A673 (cell line): ENCODE results near the gene GABRB3. TPM values are rescaled to one million over a fixed set of nuclear protein-coding genes. Genes with fewer than 3 reads are reported as not detected.

Source experiments
- BruUV-seq: library from RNA; stranded (reverse); fragments of 400-500 nt; replicated peaks from 2 replicates; lab custom pipeline; 2021; lab: Mats Ljungman, UMichigan
- CTCF ChIA-PET: fragments of 300-600 bp; sonication (Branson Sonifier 250); formaldehyde crosslinking; loops from one replicate; lab custom pipeline; 2022; ENCODE audit warnings: antibody characterized with exemption; lab: Charles Lee
- POLR2A ChIA-PET: fragments of 300-600 bp; sonication (Branson Sonifier 250); formaldehyde crosslinking; loops from one replicate; lab custom pipeline; 2022; ENCODE audit warnings: antibody characterized with exemption; ENCODE audit not compliant: low non-redundant PET; lab: Charles Lee
- DNase-seq: peaks from one replicate; pipeline ENCODE4 v3.0.0-alpha.2; 2015; ENCODE audit warnings: low spot score
- H3K27ac ChIP-seq: fragments of 200-600 bp; sonication (generic); 2 replicates; pipeline ENCODE4 v1.5.1; 2016; ENCODE audit warnings: mixed run types, low read depth, mild to moderate bottlenecking, mixed read lengths, antibody characterized with exemption, low read length; ENCODE audit not compliant: poor library complexity, severe bottlenecking
- H3K27me3 ChIP-seq: fragments of 200-600 bp; sonication (generic); replicated peaks from 2 replicates; pipeline ENCODE4 v1.6.1; 2017; ENCODE audit warnings: mixed run types, low read depth, mild to moderate bottlenecking, mixed read lengths, antibody characterized with exemption, low read length; ENCODE audit not compliant: insufficient read depth, poor library complexity
- H3K36me3 ChIP-seq: fragments of 200-600 bp; sonication (generic); 2 replicates; pipeline ENCODE4 v1.6.1; 2016; ENCODE audit warnings: mixed run types, mild to moderate bottlenecking, mixed read lengths, antibody characterized with exemption, low read length; ENCODE audit not compliant: insufficient read depth, poor library complexity, severe bottlenecking
- H3K4me1 ChIP-seq: fragments of 200-600 bp; sonication (generic); 2 replicates; pipeline ENCODE4 v1.6.1; 2017; ENCODE audit warnings: mixed run types, mild to moderate bottlenecking, mixed read lengths, antibody characterized with exemption, low read length; ENCODE audit not compliant: insufficient read depth, poor library complexity, severe bottlenecking
- H3K4me3 ChIP-seq: fragments of 200-600 bp; sonication (generic); 2 replicates; pipeline ENCODE4 v1.5.1; 2016; ENCODE audit warnings: low read depth, mixed run types, mild to moderate bottlenecking, mixed read lengths, low read length; ENCODE audit not compliant: poor library complexity, severe bottlenecking
- H3K9me3 ChIP-seq: fragments of 200-600 bp; sonication (generic); 2 replicates; pipeline ENCODE4 v1.6.1; 2016; ENCODE audit warnings: mixed run types, low read depth, mild to moderate bottlenecking, mixed read lengths, antibody characterized with exemption, low read length; ENCODE audit not compliant: poor library complexity, severe bottlenecking
- CTCF ChIP-seq: fragments of 300-800, 200-600 bp; sonication (generic); conservative IDR thresholded peaks from 2 replicates; pipeline ENCODE4 v1.5.1; 2017; ENCODE audit warnings: low read depth, mild to moderate bottlenecking, antibody characterized with exemption, low read length, moderate library complexity, mixed read lengths
- EZH2 ChIP-seq: fragments of 200-600 bp; sonication (generic); IDR thresholded peaks from 2 replicates; pipeline ENCODE4 v1.6.1; 2017; ENCODE audit warnings: borderline replicate concordance, low read depth, mild to moderate bottlenecking, mixed read lengths, antibody characterized with exemption, low read length; ENCODE audit not compliant: poor library complexity, severe bottlenecking
- intact Hi-C: fragments of 100-400 bp; cut with micrococcal nuclease; formaldehyde crosslinking; loops from one replicate; pipeline ENCODE4 v1.10.0; 2022; ENCODE audit not compliant: unreplicated experiment
- total RNA-seq: library from RNA; stranded (reverse); gene quantifications from 2 replicates; pipeline ENCODE4 v1.2.3, GENCODE V29; 2021

GABRB3 gene
- total RNA-seq, 1 experiment from 2014 or later: not detected

GRCh38 chr15:26767169-26767670, 5.6 kb downstream of the GABRB3 start:
- intact Hi-C loops: no loop called here
- no peak overlapping the region for H3K4me3 ChIP-seq
- no peak for TF ChIP-seq CTCF
- no peak for TF ChIP-seq EZH2
- POLR2A ChIA-PET: no interaction called here
- no TSS peak for BruUV-seq
- CTCF ChIA-PET: no interaction called here
- no peaks in the 10 kb centered on the region for H3K27me3 ChIP-seq
- no peak overlapping the region for H3K27ac ChIP-seq
- no peaks in the 10 kb centered on the region for H3K36me3 ChIP-seq
- peaks cover 22% of the 10 kb centered on the region for H3K9me3 ChIP-seq
- no peak for DNase-seq
- no peaks in the 10 kb centered on the region for H3K4me1 ChIP-seq

- H3K4me3 ChIP-seq: no peak overlapping the region
- H3K27me3 ChIP-seq: no peaks in the 10 kb centered on the region
- no peaks in the 10 kb centered on the region for H3K36me3 ChIP-seq
- intact Hi-C loops: no loop called here
- no peaks in the 10 kb centered on the region for H3K4me1 ChIP-seq
- ChIA-PET CTCF (no interaction called here), POLR2A (no interaction called here)
- H3K27ac ChIP-seq: no peak overlapping the region
- no TSS peak for BruUV-seq
- H3K9me3 ChIP-seq: peaks cover 20% of the 10 kb centered on the region
- no peak for TF ChIP-seq EZH2
- TF ChIP-seq CTCF: no peak
- DNase-seq: no peak
These were observed 6.6 kb downstream of the GABRB3 start for GRCh38 chr15:26766262-26766661.

DNA sequence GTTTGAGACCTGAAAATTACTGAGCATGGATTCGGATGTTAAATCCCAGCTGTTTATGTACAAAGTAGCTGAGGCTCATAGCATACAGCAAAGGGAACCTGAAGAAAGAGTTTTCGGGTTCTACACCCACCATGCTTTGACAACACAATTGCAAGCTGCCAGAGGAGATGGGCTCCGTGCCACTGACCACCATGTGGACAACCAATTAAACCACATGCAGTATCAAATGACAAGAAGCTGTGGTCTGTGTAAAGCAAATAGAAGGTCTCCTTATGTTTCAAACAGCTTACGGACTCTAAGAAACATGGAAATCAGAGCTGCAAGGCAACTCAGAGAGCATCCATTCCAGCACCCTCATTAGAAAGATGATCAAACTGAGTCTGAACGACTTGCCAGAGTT, 12.9 kb downstream of the GABRB3 start:
- no peaks in the 10 kb centered on the region for H3K4me1 ChIP-seq
- TF ChIP-seq CTCF: no peak
- TF ChIP-seq EZH2: no peak
- H3K4me3 ChIP-seq: no peak overlapping the region
- intact Hi-C loops: no loop called here
- H3K27ac ChIP-seq: no peak overlapping the region
- CTCF ChIA-PET: no interaction called here
- H3K36me3 ChIP-seq: no peaks in the 10 kb centered on the region
- BruUV-seq: no TSS peak
- POLR2A ChIA-PET: no interaction called here
- DNase-seq: no peak
- H3K9me3 ChIP-seq: peaks cover 30% of the 10 kb centered on the region
- H3K27me3 ChIP-seq: no peaks in the 10 kb centered on the region
